Bronchial epithelial cell (primary cell): ENCODE results near the gene KDM4C. TPM values are rescaled to one million over a fixed set of nuclear protein-coding genes. Genes with fewer than 3 reads are reported as not detected.

Experiments
- DNase-seq: peaks from one replicate; pipeline ENCODE4 v3.0.0-alpha.2; 2010; ENCODE audit warnings: low read depth
- FAIRE-seq: peaks from 2 replicates; lab custom pipeline; 2011; peaks lifted over from hg19 to GRCh38; lab: Jason Lieb, UNC
- H3K27me3 ChIP-seq: 2 replicates; pipeline ENCODE4 v1.5.1; 2011; ENCODE audit warnings: low read length; ENCODE audit not compliant: control insufficient read depth, insufficient read depth
- H3K36me3 ChIP-seq: 2 replicates; pipeline ENCODE4 v1.5.1; 2011; ENCODE audit warnings: low read length; ENCODE audit not compliant: control insufficient read depth, insufficient read depth
- H3K4me3 ChIP-seq: 2 replicates; pipeline ENCODE4 v1.5.1; 2011; ENCODE audit warnings: mild to moderate bottlenecking, low read depth, low read length, control low read depth
- total RNA-seq: library from RNA; depleted of rRNA; stranded (reverse); fragments of >200 nt; gene quantifications from 2 replicates; pipeline ENCODE4 v1.2.1, GENCODE V29; 2014
- TF ChIP-seq, protein P1 (sequence below): IDR thresholded peaks from 2 replicates; pipeline ENCODE4 v1.5.1; 2011; ENCODE audit warnings: mild to moderate bottlenecking, moderate library complexity, low read length, control low read depth, inconsistent platforms; ENCODE audit not compliant: insufficient read depth, severe bottlenecking

The KDM4C gene
- total RNA-seq, 1 donor from 2014 or later, result 36.6 TPM

DNA sequence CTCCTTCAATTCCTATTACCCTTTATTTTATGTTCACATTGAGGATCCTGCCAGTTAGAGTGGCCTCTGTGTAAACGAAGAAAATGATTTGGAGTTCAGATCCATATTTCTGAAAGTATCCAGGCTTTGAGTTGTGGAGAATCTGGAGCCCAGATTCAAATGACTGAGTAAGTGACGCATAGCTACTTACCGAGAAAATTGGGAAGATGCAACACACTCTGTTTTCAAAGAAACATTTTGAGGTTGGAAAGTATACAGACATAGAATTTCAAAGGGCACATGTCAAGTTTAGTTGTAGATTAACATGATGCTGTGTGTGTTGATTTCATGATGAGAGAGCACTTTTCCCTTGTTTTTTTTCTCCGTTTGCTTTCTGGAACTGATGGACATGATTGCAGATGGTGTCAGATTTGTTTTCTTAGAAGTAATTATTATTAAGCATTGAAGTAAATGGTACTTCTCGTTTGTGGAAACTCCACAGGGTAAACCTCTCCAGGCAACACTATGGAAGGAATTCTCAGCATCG is 148.1 kb downstream of the KDM4C start:
- TF ChIP-seq, protein P1, sequence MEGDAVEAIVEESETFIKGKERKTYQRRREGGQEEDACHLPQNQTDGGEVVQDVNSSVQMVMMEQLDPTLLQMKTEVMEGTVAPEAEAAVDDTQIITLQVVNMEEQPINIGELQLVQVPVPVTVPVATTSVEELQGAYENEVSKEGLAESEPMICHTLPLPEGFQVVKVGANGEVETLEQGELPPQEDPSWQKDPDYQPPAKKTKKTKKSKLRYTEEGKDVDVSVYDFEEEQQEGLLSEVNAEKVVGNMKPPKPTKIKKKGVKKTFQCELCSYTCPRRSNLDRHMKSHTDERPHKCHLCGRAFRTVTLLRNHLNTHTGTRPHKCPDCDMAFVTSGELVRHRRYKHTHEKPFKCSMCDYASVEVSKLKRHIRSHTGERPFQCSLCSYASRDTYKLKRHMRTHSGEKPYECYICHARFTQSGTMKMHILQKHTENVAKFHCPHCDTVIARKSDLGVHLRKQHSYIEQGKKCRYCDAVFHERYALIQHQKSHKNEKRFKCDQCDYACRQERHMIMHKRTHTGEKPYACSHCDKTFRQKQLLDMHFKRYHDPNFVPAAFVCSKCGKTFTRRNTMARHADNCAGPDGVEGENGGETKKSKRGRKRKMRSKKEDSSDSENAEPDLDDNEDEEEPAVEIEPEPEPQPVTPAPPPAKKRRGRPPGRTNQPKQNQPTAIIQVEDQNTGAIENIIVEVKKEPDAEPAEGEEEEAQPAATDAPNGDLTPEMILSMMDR, result no peak
- no peaks in the 10 kb centered on the region for H3K36me3 ChIP-seq
- no peaks in the 10 kb centered on the region for H3K27me3 ChIP-seq
- no peak for DNase-seq
- FAIRE-seq, result no peak
- H3K4me3 ChIP-seq, result no peak overlapping the region

DNA sequence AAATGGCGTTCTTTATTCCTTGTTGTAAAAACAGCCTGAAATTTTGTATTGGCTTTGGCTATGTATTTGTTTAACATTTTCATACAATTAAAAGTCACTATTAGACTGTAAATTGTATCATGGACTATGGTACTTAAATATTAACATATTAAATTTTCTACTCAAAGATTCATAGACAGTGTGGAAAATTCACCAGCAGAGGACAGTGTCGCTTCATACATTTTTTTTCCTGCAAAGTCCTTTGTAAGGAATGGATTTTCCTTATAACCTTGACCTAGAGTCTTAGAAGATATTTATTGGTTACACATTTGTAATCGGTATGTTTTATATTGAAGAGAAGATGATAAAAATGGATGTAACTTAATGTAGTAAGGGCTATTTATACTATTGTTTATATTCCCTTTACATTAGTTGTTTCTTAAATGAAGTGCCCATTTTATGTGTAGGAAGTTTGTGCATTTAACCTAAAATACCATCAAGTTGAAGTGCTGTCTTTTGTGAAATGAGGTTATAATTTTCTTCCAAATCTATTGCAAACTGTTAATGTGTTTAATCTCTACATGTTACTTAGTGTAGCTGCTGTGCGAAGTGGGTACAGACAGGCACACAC is 150.1 kb downstream of the KDM4C start:
- TF ChIP-seq, protein P1, result peak; percentile 24
- no peaks in the 10 kb centered on the region for H3K27me3 ChIP-seq
- DNase-seq (peak; percentile 27), FAIRE-seq (no peak)
- no peaks in the 10 kb centered on the region for H3K36me3 ChIP-seq
- H3K4me3 ChIP-seq, result no peak overlapping the region

- no peak for FAIRE-seq
- Histone ChIP-seq H3K27me3 (no peaks in the 10 kb centered on the region), H3K36me3 (no peaks in the 10 kb centered on the region), H3K4me3 (no peak overlapping the region)
- TF ChIP-seq, protein P1, result no peak
- DNase-seq, result no peak
Measured at GRCh38 chr9:6909181-6909580, 151.4 kb downstream of the KDM4C start.

- Histone ChIP-seq H3K36me3 (no peaks in the 10 kb centered on the region), H3K4me3 (no peak overlapping the region), H3K27me3 (no peaks in the 10 kb centered on the region)
- TF ChIP-seq, protein P1, result no peak
- DNase-seq (peak; percentile 16), FAIRE-seq (no peak)
Measured at GRCh38 chr9:6910032-6910431, 152.3 kb downstream of the KDM4C start.

- Histone ChIP-seq H3K4me3 (no peak overlapping the region), H3K36me3 (no peaks in the 10 kb centered on the region), H3K27me3 (no peaks in the 10 kb centered on the region)
- TF ChIP-seq, protein P1, result no peak
- no peak for FAIRE-seq
- no peak for DNase-seq
Measured at GRCh38 chr9:6910497-6910896, 152.7 kb downstream of the KDM4C start.
